Neural crest cell (in vitro differentiated cells): ENCODE measurements around the gene NAGPA. TPM values are rescaled to one million over a fixed set of nuclear protein-coding genes. Genes with fewer than 3 reads are reported as not detected.

Experiments used
- DNase-seq: peaks from one replicate; pipeline ENCODE4 v3.0.0; 2021; ENCODE audit warnings: low read depth, mixed read lengths, low spot score
- H3K27ac Mint-ChIP-seq: one replicate; pipeline ENCODE4 v1.8.0; 2021; ENCODE audit warnings: mild to moderate bottlenecking, mixed read lengths; ENCODE audit not compliant: unreplicated experiment
- H3K27me3 Mint-ChIP-seq: 2 replicates; pipeline ENCODE4 v1.8.0; 2021; ENCODE audit warnings: low read depth, mild to moderate bottlenecking, mixed read lengths
- H3K36me3 Mint-ChIP-seq: 2 replicates; pipeline ENCODE4 v1.8.0; 2021; ENCODE audit warnings: low read depth, mild to moderate bottlenecking, mixed read lengths
- H3K4me1 Mint-ChIP-seq: 2 replicates; pipeline ENCODE4 v1.8.0; 2021; ENCODE audit warnings: mixed read lengths
- H3K4me3 Mint-ChIP-seq: one replicate; pipeline ENCODE4 v1.8.0; 2021; ENCODE audit warnings: mild to moderate bottlenecking, mixed read lengths
- H3K9me3 Mint-ChIP-seq: 2 replicates; pipeline ENCODE4 v1.8.0; 2021; ENCODE audit warnings: mixed read lengths
- CTCF ChIP-seq: fragments of 200-600 bp; sonication (generic); conservative IDR thresholded peaks from 2 replicates; pipeline ENCODE4 v1.5.0; 2021; ENCODE audit warnings: antibody characterized with exemption, mild to moderate bottlenecking
- total RNA-seq: library from RNA; stranded (reverse); gene quantifications from 2 replicates; pipeline ENCODE4 v1.2.1, GENCODE V29; 2021

The NAGPA gene
- total RNA-seq, 1 donor from 2014 or later, result 15.3 TPM

DNA sequence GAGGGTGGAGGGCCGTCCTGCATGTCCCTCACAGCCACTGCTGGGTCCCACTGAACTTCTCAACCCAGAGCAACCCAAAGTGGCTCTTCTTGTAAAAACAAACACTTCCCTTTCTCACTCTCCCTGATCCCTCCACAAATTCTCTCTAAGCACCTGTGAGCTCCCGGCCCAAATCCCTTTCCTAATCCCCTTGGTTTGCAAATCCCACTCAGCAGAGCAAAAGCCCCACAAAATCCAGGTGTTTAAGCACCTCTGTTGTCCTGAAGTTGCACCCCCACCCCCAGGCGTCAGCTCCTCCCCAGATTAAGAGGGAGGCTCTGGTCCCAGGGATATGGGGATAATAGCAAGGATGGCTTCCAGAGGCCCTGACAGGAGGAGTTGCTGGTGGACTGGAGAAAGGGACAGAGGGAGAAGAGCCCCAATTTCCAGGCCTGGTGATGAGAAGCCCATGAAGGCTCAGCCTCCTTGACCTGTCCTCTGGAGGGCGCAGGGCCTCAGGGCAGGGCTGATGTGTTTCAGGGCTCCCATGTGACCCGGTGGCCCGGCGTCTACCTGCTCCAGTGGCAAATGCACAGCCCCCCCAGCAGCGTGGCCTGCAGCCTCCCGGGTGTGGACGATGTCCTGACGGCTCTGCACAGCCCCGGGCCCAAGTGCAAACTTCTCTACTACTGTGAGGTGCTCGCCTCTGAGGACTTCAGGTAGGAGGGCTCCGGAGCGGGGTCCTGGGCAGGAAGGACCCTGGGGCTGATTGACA lies 23.0 kb downstream of the NAGPA start:
- H3K27ac Mint-ChIP-seq, result no peak overlapping the region
- no peak for DNase-seq
- H3K4me3 Mint-ChIP-seq, result no peak overlapping the region
- TF ChIP-seq CTCF, result no peak
- H3K4me1 Mint-ChIP-seq, result no peaks in the 10 kb centered on the region
- no peaks in the 10 kb centered on the region for H3K36me3 Mint-ChIP-seq
- H3K9me3 Mint-ChIP-seq, result no peaks in the 10 kb centered on the region
- peaks cover 17% of the 10 kb centered on the region for H3K27me3 Mint-ChIP-seq

DNA sequence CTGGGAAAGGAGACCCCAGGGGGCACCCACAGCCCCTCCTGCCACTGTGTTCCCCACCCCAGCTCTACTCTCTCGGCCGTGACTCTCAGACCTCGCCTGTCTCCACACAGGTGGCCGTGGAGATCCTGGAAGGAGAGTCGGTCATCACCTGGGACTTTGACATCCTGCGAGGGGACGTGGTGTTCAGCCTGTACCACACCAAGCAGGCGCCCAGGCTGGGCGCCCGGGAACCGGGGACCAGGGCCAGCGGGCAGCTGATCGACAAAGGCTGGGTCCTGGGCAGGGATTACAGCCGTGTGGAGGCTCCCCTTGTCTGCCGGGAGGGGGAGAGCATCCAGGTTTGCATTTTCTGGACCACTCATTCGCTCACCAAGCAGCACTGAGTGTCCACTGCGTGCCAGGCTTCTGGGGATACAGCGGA lies 25.4 kb downstream of the NAGPA start:
- Mint-ChIP-seq H3K4me1 (no peaks in the 10 kb centered on the region), H3K9me3 (no peaks in the 10 kb centered on the region), H3K27me3 (peaks cover 19% of the 10 kb centered on the region), H3K4me3 (no peak overlapping the region), H3K36me3 (no peaks in the 10 kb centered on the region), H3K27ac (no peak overlapping the region)
- DNase-seq, result no peak
- no peak for TF ChIP-seq CTCF

GRCh38 chr16:5007256-5007655 lies 26.5 kb downstream of the NAGPA start:
- H3K36me3 Mint-ChIP-seq, result no peaks in the 10 kb centered on the region
- H3K27me3 Mint-ChIP-seq, result peaks cover 19% of the 10 kb centered on the region
- H3K4me3 Mint-ChIP-seq, result no peak overlapping the region
- TF ChIP-seq CTCF, result no peak
- DNase-seq, result no peak
- no peaks in the 10 kb centered on the region for H3K4me1 Mint-ChIP-seq
- no peak overlapping the region for H3K27ac Mint-ChIP-seq
- H3K9me3 Mint-ChIP-seq, result no peaks in the 10 kb centered on the region

DNA sequence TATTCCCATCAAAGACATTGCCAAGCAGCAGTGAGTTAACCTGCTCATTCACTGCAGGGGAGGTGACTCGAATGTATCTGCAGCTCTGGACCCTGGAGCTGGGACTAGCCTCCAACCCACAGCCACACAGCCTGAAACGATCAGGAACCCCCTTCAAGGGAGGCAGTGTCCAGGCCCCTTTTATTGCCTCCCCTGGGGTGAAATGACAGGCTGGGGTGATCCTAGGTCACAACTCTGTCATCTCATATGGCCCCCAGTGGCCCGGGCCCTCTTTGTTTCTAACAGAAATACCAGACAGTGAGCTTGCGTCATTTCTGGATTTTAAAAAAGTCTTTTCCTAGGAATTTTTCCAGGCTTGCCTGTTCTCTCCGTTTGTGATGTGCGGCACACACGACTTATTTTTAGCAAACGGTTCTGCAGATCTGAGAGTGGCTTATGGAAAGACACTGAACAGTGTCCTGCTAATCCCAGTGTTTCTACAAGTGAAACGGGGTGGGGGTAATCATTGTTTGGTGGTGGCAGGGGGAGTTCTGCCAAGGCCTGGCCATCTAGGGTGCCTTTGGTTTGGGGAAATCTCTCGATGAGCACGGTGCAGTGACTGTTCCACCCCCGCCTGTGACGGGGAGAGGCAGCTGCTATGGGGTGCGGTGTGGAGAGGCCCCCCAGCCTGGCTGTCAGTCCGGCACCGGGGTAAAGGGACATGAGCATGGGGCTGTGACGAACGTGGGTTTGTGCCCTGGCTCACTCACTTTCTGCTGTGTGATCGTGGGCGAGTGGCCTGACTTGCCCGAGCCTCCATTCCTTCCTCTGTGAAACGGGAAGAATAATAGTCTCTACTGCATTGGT lies 27.2 kb downstream of the NAGPA start:
- no peak for TF ChIP-seq CTCF
- no peaks in the 10 kb centered on the region for H3K9me3 Mint-ChIP-seq
- no peak overlapping the region for H3K27ac Mint-ChIP-seq
- H3K36me3 Mint-ChIP-seq, result no peaks in the 10 kb centered on the region
- H3K27me3 Mint-ChIP-seq, result peaks cover 15% of the 10 kb centered on the region
- no peak for DNase-seq
- no peak overlapping the region for H3K4me3 Mint-ChIP-seq
- no peaks in the 10 kb centered on the region for H3K4me1 Mint-ChIP-seq

- Mint-ChIP-seq H3K4me3 (no peak overlapping the region), H3K4me1 (no peaks in the 10 kb centered on the region), H3K27ac (no peak overlapping the region), H3K27me3 (peaks cover 15% of the 10 kb centered on the region), H3K9me3 (no peaks in the 10 kb centered on the region), H3K36me3 (no peaks in the 10 kb centered on the region)
- no peak for DNase-seq
- TF ChIP-seq CTCF, result no peak
Observed at GRCh38 chr16:5005916-5006315, 27.8 kb downstream of the NAGPA start.
